ENCODE measurements around the gene BRAF.

DNA sequence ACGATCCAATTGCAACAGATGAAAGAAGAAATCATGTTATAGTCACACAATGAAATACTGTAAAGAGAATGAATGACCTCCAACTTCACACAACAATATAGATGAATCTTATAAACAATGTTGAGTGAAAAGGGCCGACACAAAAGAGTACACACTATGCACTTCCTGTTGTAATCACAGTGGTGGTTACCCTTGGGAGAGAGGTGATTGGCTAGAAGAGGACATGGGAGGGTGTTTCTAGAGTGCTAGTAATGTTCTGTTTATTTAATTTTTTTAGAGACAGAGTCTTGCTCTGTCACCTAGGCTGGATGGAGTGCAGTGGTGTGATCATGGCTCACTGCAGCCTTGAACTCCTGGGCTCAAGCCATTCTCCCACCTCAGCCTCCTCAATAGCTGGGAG lies 145.8 kb downstream of the BRAF start:
- TF ChIP-seq, protein P1, sequence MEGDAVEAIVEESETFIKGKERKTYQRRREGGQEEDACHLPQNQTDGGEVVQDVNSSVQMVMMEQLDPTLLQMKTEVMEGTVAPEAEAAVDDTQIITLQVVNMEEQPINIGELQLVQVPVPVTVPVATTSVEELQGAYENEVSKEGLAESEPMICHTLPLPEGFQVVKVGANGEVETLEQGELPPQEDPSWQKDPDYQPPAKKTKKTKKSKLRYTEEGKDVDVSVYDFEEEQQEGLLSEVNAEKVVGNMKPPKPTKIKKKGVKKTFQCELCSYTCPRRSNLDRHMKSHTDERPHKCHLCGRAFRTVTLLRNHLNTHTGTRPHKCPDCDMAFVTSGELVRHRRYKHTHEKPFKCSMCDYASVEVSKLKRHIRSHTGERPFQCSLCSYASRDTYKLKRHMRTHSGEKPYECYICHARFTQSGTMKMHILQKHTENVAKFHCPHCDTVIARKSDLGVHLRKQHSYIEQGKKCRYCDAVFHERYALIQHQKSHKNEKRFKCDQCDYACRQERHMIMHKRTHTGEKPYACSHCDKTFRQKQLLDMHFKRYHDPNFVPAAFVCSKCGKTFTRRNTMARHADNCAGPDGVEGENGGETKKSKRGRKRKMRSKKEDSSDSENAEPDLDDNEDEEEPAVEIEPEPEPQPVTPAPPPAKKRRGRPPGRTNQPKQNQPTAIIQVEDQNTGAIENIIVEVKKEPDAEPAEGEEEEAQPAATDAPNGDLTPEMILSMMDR (IDR thresholded peaks at IDR 0.05; ENCODE audit: control extremely low read depth in 1 of 3, insufficient read depth in 1 of 3, low read depth in 1 of 3, low read length in 3 of 3), result no peak
- TF ChIP-seq MAFK (IDR thresholded peaks at IDR 0.05; ENCODE audit: low read depth, low read length) (no peak), YY1 (IDR thresholded peaks at IDR 0.05; ENCODE audit: low read depth, low read length) (no peak), EZH2 (IDR thresholded peaks at IDR 0.05; ENCODE audit: low read depth, low read length, severe bottlenecking) (no peak), RBBP5 (IDR thresholded peaks at IDR 0.05; ENCODE audit: borderline replicate concordance, low read depth, low read length) (no peak), RXRA (IDR thresholded peaks at IDR 0.05; ENCODE audit: insufficient read depth, low read depth, low read length) (no peak), POLR2A (IDR thresholded peaks at IDR 0.05; ENCODE audit: control extremely low read depth in 1 of 2, low read depth in 2 of 2, low read length in 2 of 2) (no peak)
- TF ChIP-seq, protein P2, sequence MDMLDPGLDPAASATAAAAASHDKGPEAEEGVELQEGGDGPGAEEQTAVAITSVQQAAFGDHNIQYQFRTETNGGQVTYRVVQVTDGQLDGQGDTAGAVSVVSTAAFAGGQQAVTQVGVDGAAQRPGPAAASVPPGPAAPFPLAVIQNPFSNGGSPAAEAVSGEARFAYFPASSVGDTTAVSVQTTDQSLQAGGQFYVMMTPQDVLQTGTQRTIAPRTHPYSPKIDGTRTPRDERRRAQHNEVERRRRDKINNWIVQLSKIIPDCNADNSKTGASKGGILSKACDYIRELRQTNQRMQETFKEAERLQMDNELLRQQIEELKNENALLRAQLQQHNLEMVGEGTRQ (IDR thresholded peaks at IDR 0.05; ENCODE audit: low read length), result no peak
- TF ChIP-seq, protein P3, sequence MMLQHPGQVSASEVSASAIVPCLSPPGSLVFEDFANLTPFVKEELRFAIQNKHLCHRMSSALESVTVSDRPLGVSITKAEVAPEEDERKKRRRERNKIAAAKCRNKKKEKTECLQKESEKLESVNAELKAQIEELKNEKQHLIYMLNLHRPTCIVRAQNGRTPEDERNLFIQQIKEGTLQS (IDR thresholded peaks at IDR 0.05; ENCODE audit: insufficient read depth, low read depth, low read length), result no peak
